Activated CD8-positive, alpha-beta memory T cell treated with anti-CD3 and anti-CD28 coated beads for 1 hour (primary cell): Measurements from ENCODE around the gene SLC34A3.

Source experiments
- DNase-seq, 2 donors: peaks; one replicate each; pipeline ENCODE4 v3.0.0-alpha.2; 2020; ENCODE audit warnings: low read depth in 1 of 2; ENCODE audit errors: extremely low read depth in 1 of 2

SLC34A3 gene

GRCh38 chr9:137195525-137196220 lies 35.0 kb upstream of the SLC34A3 start:
- no peak for DNase-seq

GRCh38 chr9:137198051-137198901 lies 32.4 kb upstream of the SLC34A3 start:
- DNase-seq = no peak

GRCh38 chr9:137198902-137199283 lies 31.8 kb upstream of the SLC34A3 start:
- no peak for DNase-seq

- DNase-seq = no peak
These were observed 31.1 kb upstream of the SLC34A3 start for GRCh38 chr9:137199411-137200121.

GRCh38 chr9:137200311-137201204 lies 30.1 kb upstream of the SLC34A3 start, which contains the start of gene TPRN:
TPRN (minus strand) TSS chr9:137200741; CDS start chr9:137200711, 30 bp downstream.
- DNase-seq = peak; percentile 95 to 96

GRCh38 chr9:137201205-137201868 lies 29.4 kb upstream of the SLC34A3 start:
- DNase-seq = no peak

DNA sequence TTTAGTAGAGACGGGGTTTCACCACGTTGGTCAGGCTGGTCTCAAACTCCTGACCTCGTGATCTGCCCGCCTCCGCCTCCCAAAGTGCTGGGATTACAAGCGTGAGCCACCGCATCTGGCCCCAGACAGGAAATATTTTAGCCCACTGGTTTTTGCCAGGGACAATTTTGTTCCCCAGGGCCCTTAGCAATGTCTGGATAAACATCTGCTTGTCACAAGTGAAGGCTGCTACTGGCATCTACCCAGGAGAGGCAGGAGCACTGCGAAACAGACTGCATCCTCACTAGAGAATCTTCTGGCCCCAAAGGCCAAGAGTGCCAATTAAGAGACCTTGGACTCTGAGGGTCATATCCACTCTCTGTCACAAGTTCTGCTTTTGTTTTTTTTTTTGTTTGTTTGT lies 27.7 kb upstream of the SLC34A3 start:
- DNase-seq = no peak

GRCh38 chr9:137204731-137205125 lies 26.0 kb upstream of the SLC34A3 start:
- no peak for DNase-seq

GRCh38 chr9:137205126-137206069 lies 25.3 kb upstream of the SLC34A3 start, which contains the start of the genes NDOR1 and TMEM203:
NDOR1 (plus strand) TSS chr9:137205700; CDS start chr9:137205778, 78 bp downstream.
TMEM203 (minus strand) TSS chr9:137205648; CDS start chr9:137205414, 234 bp downstream.
- DNase-seq = peak; percentile 82 to 95

GRCh38 chr9:137206602-137207001 lies 24.1 kb upstream of the SLC34A3 start:
- DNase-seq = no peak

GRCh38 chr9:137211532-137211931 lies 19.2 kb upstream of the SLC34A3 start:
- DNase-seq = no peak

DNA sequence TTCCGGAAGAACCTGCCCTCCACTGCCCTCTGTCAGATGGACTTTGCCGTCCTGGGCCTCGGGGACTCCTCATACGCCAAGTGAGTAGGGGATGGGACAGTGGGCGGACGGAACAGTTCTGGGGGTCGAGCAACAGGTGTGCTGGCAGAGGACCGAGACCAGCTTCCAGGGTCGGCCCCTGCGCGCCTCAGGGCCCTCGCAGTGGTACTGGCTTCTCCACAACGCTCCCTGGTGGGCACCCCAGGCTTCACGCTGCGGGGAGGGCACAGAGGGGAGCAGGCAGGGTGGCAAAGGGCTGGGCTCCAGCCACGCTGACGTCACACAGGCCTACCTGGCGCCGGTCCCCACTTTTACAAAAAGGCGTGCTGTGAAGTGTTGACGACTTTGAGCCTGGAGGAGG lies 18.2 kb upstream of the SLC34A3 start:
- DNase-seq = no peak

- no peak for DNase-seq
These were observed 17.3 kb upstream of the SLC34A3 start for GRCh38 chr9:137213160-137214060.

DNA sequence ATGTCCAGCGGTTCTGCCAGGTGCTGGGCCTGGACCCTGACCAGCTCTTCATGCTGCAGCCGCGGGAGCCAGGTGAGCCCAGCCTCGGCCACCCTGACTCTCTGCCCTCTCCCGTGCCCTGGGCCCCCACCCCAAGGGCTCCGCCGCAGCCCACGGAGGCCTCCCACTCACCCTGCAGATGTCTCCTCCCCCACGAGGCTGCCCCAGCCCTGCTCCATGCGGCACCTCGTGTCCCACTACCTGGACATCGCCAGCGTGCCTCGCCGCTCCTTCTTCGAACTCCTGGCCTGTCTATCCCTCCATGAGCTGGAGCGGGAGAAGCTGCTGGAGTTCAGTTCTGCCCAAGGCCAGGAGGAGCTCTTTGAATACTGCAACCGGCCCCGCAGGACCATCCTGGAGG lies 16.1 kb upstream of the SLC34A3 start:
- DNase-seq = no peak

GRCh38 chr9:137215196-137215986 lies 15.3 kb upstream of the SLC34A3 start:
- no peak for DNase-seq

GRCh38 chr9:137216188-137216965 lies 14.3 kb upstream of the SLC34A3 start:
- no peak for DNase-seq
